ENCODE data around the gene CHMP1A. TPM values are rescaled to one million over a fixed set of nuclear protein-coding genes. Genes with fewer than 3 reads are reported as not detected.

CHMP1A gene
- polyA plus RNA-seq, 2 of the 4 experiments (the other 2 are of a cell fraction), result 36.4 to 91.7 TPM

- POLR2A ChIA-PET, result no interaction called here
- ATAC-seq (peak; percentile 9 to 38; a peak in 3 of 6 replicates), FAIRE-seq (no peak), DNase-seq (ENCODE audit: low read depth in 1 of 2, low spot score in 1 of 2) (no peak)
- CTCF ChIA-PET, result interaction anchor here (0.6 to 8.7 kb wide), 37 partner anchors 8 to 321 kb away, joined by 3 to 143 read pairs (median 5); partner anchors contain the start of genes CDK10, CHMP1A, CPNE7 and SPATA33
- peaks cover 19% of the 10 kb centered on the region for H3K4me1 ChIP-seq
- no peaks in the 10 kb centered on the region for H3K9me3 ChIP-seq
- peak overlapping the region; percentile 56; the same call in 2 of the 3 replicates for H3K4me2 ChIP-seq
- H3K4me3 ChIP-seq, result no peak overlapping the region
- 68% methylated on average over 10 of the region's 13 CpGs for WGBS (ENCODE audit: missing lambda C conversion rate)
- TF ChIP-seq KDM5A (IDR thresholded peaks at IDR 0.05) (no peak), BHLHE40 (IDR thresholded peaks at IDR 0.05; ENCODE audit: low read depth, low read length) (no peak), SMC3 (IDR thresholded peaks at IDR 0.05) (no peak), NPAS2 (CRISPR knock-in tag; IDR thresholded peaks at IDR 0.05; ENCODE audit: borderline replicate concordance) (no peak), MAFK (IDR thresholded peaks at IDR 0.05; ENCODE audit: partially characterized antibody) (no peak), ESRRA (IDR thresholded peaks at IDR 0.05; ENCODE audit: borderline replicate concordance, low read length) (no peak), NR3C1 (IDR thresholded peaks at IDR 0.05) (no peak), RARB (CRISPR knock-in tag; IDR thresholded peaks at IDR 0.05) (no peak), CBX2 (IDR thresholded peaks at IDR 0.05; ENCODE audit: borderline replicate concordance, low read depth) (no peak), FOSB (CRISPR knock-in tag; IDR thresholded peaks at IDR 0.05) (no peak), HDAC2 (IDR thresholded peaks at IDR 0.05) (no peak), CBX8 (IDR thresholded peaks at IDR 0.05) (no peak)
- TF ChIP-seq, protein P1, sequence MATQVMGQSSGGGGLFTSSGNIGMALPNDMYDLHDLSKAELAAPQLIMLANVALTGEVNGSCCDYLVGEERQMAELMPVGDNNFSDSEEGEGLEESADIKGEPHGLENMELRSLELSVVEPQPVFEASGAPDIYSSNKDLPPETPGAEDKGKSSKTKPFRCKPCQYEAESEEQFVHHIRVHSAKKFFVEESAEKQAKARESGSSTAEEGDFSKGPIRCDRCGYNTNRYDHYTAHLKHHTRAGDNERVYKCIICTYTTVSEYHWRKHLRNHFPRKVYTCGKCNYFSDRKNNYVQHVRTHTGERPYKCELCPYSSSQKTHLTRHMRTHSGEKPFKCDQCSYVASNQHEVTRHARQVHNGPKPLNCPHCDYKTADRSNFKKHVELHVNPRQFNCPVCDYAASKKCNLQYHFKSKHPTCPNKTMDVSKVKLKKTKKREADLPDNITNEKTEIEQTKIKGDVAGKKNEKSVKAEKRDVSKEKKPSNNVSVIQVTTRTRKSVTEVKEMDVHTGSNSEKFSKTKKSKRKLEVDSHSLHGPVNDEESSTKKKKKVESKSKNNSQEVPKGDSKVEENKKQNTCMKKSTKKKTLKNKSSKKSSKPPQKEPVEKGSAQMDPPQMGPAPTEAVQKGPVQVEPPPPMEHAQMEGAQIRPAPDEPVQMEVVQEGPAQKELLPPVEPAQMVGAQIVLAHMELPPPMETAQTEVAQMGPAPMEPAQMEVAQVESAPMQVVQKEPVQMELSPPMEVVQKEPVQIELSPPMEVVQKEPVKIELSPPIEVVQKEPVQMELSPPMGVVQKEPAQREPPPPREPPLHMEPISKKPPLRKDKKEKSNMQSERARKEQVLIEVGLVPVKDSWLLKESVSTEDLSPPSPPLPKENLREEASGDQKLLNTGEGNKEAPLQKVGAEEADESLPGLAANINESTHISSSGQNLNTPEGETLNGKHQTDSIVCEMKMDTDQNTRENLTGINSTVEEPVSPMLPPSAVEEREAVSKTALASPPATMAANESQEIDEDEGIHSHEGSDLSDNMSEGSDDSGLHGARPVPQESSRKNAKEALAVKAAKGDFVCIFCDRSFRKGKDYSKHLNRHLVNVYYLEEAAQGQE (IDR thresholded peaks at IDR 0.05), result no peak
- H3K27ac ChIP-seq, result peak overlapping the region in 1 of 2 experiments; percentile 52; a peak in 3 of 6 replicates
Observed at GRCh38 chr16:89615176-89615575, 42.3 kb downstream of the CHMP1A start.

DNA sequence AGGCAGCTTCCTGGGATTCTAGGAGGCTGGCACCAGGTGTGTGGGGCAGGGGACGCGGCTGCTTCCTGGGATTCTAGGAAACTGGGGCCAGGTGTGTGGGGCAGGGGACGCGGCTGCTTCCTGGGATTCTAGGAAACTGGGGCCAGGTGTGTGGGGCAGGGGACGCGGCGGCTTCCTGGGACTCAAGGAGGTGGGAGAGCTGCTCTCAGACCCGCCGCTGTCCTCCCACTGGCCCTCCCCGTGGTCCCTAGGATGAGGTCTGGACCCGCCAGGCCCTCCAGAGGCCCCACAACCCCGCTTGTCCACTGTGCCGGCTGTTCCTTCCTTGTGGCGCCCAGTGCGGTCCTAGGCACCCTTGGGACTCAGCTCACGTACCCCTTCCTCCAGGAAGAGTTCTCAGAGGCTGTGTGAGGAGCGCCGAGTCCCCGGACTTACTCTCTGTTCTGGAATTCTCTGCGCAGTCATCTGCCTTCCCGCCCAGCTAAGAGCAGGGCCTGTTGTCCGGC lies 43.5 kb downstream of the CHMP1A start:
- CTCF ChIA-PET, result interaction anchor here (0.5 to 8.7 kb wide), 14 partner anchors 8 to 249 kb away, joined by 3 to 143 read pairs (median 14); partner anchors contain the start of gene CPNE7
- peaks cover 23% of the 10 kb centered on the region for H3K4me1 ChIP-seq
- no peak overlapping the region for H3K4me3 ChIP-seq
- FAIRE-seq (no peak), DNase-seq (ENCODE audit: low read depth in 1 of 2, low spot score in 1 of 2) (no peak), ATAC-seq (no peak)
- no peaks in the 10 kb centered on the region for H3K9me3 ChIP-seq
- no peak overlapping the region for H3K27ac ChIP-seq
- POLR2A ChIA-PET, result no interaction called here
- WGBS (ENCODE audit: missing lambda C conversion rate), result 95% methylated on average over 14 of the region's 22 CpGs
- TF ChIP-seq USF2 (IDR thresholded peaks at IDR 0.05), result no peak
- TF ChIP-seq, protein P2, sequence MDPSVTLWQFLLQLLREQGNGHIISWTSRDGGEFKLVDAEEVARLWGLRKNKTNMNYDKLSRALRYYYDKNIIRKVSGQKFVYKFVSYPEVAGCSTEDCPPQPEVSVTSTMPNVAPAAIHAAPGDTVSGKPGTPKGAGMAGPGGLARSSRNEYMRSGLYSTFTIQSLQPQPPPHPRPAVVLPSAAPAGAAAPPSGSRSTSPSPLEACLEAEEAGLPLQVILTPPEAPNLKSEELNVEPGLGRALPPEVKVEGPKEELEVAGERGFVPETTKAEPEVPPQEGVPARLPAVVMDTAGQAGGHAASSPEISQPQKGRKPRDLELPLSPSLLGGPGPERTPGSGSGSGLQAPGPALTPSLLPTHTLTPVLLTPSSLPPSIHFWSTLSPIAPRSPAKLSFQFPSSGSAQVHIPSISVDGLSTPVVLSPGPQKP (IDR thresholded peaks at IDR 0.05; ENCODE audit: low read depth, low read length), result no peak
- TF ChIP-seq RFX5 (IDR thresholded peaks at IDR 0.05), result no peak
- TF ChIP-seq MAZ (IDR thresholded peaks at IDR 0.05; ENCODE audit: borderline replicate concordance, low read depth, low read length), result no peak
- TF ChIP-seq KDM1A (IDR thresholded peaks at IDR 0.05; ENCODE audit: low read depth), result no peak
- TF ChIP-seq GATA3 (IDR thresholded peaks at IDR 0.05; ENCODE audit: borderline replicate concordance), result no peak
- no peak for TF ChIP-seq CTCF (IDR thresholded peaks at IDR 0.05)
- no peak for TF ChIP-seq BCL3 (IDR thresholded peaks at IDR 0.05)
- no peak for TF ChIP-seq NFE2L2 (conservative IDR thresholded peaks at IDR 0.05; ENCODE audit: low read length)
- H3K4me2 ChIP-seq, result no peak overlapping the region

Data from A549 (cell line).